PC-3 (cell line): ENCODE results near the gene CACNA1B.

Source experiments
- EZH2 ChIP-seq: fragments of 300-600 bp; sonication (generic); IDR thresholded peaks from one replicate; pipeline ENCODE4 v1.6.1; 2017; ENCODE audit warnings: antibody characterized with exemption, mild to moderate bottlenecking, low read length; ENCODE audit not compliant: unreplicated experiment
- TF ChIP-seq, protein P1 (sequence below): fragments of 300-600 bp; sonication (generic); conservative IDR thresholded peaks from 2 replicates; pipeline ENCODE4 v1.5.1; 2017; ENCODE audit warnings: antibody characterized with exemption, low read depth, mild to moderate bottlenecking, low read length

GRCh38 chr9:138043061-138043410, 165.5 kb downstream of the CACNA1B start:
- TF ChIP-seq, protein P1, sequence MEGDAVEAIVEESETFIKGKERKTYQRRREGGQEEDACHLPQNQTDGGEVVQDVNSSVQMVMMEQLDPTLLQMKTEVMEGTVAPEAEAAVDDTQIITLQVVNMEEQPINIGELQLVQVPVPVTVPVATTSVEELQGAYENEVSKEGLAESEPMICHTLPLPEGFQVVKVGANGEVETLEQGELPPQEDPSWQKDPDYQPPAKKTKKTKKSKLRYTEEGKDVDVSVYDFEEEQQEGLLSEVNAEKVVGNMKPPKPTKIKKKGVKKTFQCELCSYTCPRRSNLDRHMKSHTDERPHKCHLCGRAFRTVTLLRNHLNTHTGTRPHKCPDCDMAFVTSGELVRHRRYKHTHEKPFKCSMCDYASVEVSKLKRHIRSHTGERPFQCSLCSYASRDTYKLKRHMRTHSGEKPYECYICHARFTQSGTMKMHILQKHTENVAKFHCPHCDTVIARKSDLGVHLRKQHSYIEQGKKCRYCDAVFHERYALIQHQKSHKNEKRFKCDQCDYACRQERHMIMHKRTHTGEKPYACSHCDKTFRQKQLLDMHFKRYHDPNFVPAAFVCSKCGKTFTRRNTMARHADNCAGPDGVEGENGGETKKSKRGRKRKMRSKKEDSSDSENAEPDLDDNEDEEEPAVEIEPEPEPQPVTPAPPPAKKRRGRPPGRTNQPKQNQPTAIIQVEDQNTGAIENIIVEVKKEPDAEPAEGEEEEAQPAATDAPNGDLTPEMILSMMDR = no peak
- TF ChIP-seq EZH2 = no peak
